ENCODE data around the gene EFNA3.
"Not testable (repeated sequence)": the region's sequence is repeated elsewhere in the genome, so short reads cannot be mapped to it uniquely, and the experiment has no call there.

Gene EFNA3

DNA sequence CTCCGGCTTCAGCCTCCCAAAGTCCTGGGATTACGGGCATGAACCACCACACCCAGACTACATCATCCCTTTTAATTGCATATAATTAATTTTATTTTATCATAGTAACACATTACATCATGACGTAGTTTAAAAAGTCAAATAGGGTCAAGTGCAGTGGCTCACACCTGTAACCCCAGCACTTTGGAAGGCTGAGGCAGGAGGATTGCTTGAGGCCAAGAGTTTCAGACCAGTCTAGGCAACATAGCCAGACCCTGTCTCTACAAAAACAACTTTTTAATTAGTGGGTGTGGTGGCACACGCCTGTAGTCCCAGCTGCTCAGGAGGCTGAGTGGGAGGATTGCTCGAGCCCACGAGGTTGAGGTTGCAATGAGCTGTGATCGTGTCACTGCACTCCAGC, 20.7 kb downstream of the EFNA3 start:
- DNase-seq (no peak), ATAC-seq (no peak)
- no peaks in the 10 kb centered on the region for H3K4me1 Mint-ChIP-seq
- no peaks in the 10 kb centered on the region for H3K36me3 Mint-ChIP-seq (ENCODE audit: low read depth)
- H3K27ac Mint-ChIP-seq, result no peak overlapping the region
- no peak overlapping the region for H3K4me3 Mint-ChIP-seq
- no peaks in the 10 kb centered on the region for H3K9me3 Mint-ChIP-seq
- peaks cover 6% of the 10 kb centered on the region for H3K27me3 Mint-ChIP-seq

DNA sequence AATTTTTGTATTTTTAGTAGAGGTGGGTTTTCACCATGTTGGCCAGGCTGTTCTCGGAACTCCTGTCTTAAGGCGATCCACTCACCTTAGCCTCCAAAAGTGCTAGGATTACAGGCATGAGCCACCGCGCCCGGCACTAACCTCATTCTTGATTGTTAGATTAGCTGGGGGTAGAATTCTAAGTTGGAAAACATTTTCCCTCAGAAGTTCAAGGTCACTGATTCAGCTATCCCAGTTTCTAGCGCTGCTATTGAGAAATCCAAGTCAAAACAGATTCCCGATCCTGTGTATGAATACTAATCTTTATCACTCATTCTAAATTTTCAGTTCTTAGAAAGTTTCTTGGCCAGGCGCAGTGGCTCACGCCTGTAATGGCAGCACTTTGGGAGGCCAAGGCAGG, 24.7 kb downstream of the EFNA3 start:
- no peaks in the 10 kb centered on the region for H3K36me3 Mint-ChIP-seq (ENCODE audit: low read depth)
- H3K4me1 Mint-ChIP-seq, result no peaks in the 10 kb centered on the region
- no peak for DNase-seq
- no peaks in the 10 kb centered on the region for H3K9me3 Mint-ChIP-seq
- no peak overlapping the region for H3K27ac Mint-ChIP-seq
- no peak overlapping the region for H3K4me3 Mint-ChIP-seq
- no peaks in the 10 kb centered on the region for H3K27me3 Mint-ChIP-seq
- ATAC-seq, result no peak

- no peak for DNase-seq
- Mint-ChIP-seq H3K4me1 (no peaks in the 10 kb centered on the region), H3K4me3 (no peak overlapping the region), H3K27ac (no peak overlapping the region), H3K27me3 (no peaks in the 10 kb centered on the region), H3K9me3 (no peaks in the 10 kb centered on the region), H3K36me3 (ENCODE audit: low read depth) (no peaks in the 10 kb centered on the region)
- ATAC-seq, result no peak
Observed at GRCh38 chr1:155104605-155105534, 26.2 kb downstream of the EFNA3 start.

GRCh38 chr1:155105604-155106011, 27.0 kb downstream of the EFNA3 start:
- Mint-ChIP-seq H3K36me3 (ENCODE audit: low read depth) (no peaks in the 10 kb centered on the region), H3K9me3 (no peaks in the 10 kb centered on the region), H3K4me3 (no peak overlapping the region), H3K27ac (no peak overlapping the region), H3K27me3 (no peaks in the 10 kb centered on the region), H3K4me1 (no peaks in the 10 kb centered on the region)
- DNase-seq, result no peak
- no peak for ATAC-seq

DNA sequence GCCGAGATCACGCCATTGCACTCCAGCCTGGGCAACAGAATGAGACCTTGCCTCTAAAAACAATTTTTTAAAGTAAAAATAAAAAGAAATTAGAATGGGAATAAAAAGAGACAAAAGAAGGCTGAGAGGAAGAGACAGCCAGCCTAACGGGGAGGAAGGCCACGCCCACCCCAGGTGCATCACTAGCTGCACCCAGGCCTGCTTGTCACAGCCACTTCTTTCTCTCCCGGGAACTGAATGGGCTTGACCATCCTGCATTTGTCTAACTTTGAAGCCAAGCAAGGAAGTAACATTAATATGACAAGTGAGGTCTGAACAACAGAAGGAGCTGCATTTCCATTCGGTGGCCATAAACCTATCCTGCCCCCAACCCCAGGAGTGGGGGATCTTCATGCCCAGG, 28.2 kb downstream of the EFNA3 start:
- no peak overlapping the region for H3K4me3 Mint-ChIP-seq
- DNase-seq (no peak), ATAC-seq (no peak)
- H3K9me3 Mint-ChIP-seq, result no peaks in the 10 kb centered on the region
- no peaks in the 10 kb centered on the region for H3K36me3 Mint-ChIP-seq (ENCODE audit: low read depth)
- no peaks in the 10 kb centered on the region for H3K4me1 Mint-ChIP-seq
- H3K27ac Mint-ChIP-seq, result no peak overlapping the region
- H3K27me3 Mint-ChIP-seq, result peaks cover 2% of the 10 kb centered on the region

DNA sequence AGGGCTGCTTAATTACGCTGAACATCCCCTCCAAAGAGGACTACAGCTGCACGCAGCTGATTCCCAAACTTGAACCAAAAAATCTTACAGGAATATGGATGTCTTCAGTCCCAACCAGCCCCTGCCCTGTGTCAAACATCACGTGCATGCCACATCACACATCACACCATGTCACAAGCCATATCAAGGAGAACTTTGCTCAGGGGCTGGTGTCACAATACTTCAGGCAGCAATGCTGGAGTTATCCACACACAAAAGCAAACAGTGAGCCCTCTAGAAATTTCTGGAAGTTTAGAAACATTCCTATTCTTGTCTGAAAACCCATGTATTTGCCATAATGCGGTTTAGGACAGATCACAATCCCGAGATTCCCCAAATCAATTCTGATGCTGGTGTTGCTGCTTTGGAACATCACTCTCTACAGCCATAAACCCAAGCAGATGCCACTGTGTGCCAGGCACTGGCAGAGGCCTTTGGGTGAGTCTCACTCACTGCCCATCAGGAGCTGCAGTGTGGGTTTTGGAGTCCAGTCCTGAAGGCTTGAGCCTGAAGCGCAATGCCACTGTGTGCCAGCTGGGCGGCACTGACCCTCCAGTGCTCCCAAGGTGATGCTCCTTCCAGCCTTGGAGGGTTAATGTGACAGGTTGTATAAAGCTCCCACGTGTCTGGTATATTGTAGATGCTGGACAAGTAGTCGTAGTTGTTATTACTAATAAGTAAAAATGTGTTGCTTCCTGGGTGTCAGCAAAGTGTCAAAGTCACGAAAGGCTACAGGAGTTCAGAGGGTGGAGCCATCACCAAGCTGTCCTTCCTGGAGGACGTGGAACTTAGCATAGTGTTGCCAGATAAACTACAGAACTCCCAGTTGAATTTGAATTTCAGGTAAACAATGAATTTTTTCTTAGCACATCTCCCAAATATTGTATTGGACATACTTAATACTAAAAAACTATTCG, 28.9 kb downstream of the EFNA3 start:
- no peak for ATAC-seq
- Mint-ChIP-seq H3K9me3 (no peaks in the 10 kb centered on the region), H3K36me3 (ENCODE audit: low read depth) (no peaks in the 10 kb centered on the region), H3K27me3 (peaks cover 2% of the 10 kb centered on the region), H3K4me3 (no peak overlapping the region), H3K27ac (no peak overlapping the region), H3K4me1 (no peaks in the 10 kb centered on the region)
- DNase-seq, result no peak

GRCh38 chr1:155108296-155108695, 29.7 kb downstream of the EFNA3 start:
- H3K4me1 Mint-ChIP-seq, result no peaks in the 10 kb centered on the region
- ATAC-seq (no peak), DNase-seq (no peak)
- H3K9me3 Mint-ChIP-seq, result no peaks in the 10 kb centered on the region
- peaks cover 2% of the 10 kb centered on the region for H3K27me3 Mint-ChIP-seq
- no peak overlapping the region for H3K27ac Mint-ChIP-seq
- H3K36me3 Mint-ChIP-seq (ENCODE audit: low read depth), result no peaks in the 10 kb centered on the region
- H3K4me3 Mint-ChIP-seq, result no peak overlapping the region

DNA sequence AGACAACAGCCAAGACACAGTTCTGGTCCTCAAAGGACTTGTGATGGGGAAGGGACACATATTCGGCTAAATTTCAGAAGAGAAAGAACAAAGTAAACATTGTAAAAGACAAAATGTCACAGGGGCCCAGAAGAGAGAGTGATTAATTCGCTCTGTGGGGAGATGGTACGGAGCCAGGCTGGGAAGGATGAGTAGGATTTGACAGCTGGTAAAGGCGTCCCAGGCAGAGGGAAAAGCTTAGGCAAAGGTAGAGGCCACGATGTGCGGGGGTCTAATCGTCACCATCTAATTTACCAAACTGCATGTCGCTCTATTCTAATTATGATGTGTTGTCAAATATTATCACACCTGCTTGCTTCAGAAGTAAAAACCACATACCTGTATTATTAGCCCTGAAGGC, 31.7 kb downstream of the EFNA3 start:
- Mint-ChIP-seq H3K27me3 (peaks cover 2% of the 10 kb centered on the region), H3K27ac (no peak overlapping the region), H3K36me3 (ENCODE audit: low read depth) (no peaks in the 10 kb centered on the region), H3K4me3 (no peak overlapping the region), H3K4me1 (no peaks in the 10 kb centered on the region), H3K9me3 (no peaks in the 10 kb centered on the region)
- DNase-seq (no peak), ATAC-seq (no peak)

GRCh38 chr1:155110826-155111225, 32.2 kb downstream of the EFNA3 start:
- ATAC-seq (no peak), DNase-seq (no peak)
- H3K4me1 Mint-ChIP-seq, result no peaks in the 10 kb centered on the region
- H3K36me3 Mint-ChIP-seq (ENCODE audit: low read depth), result no peaks in the 10 kb centered on the region
- H3K9me3 Mint-ChIP-seq, result no peaks in the 10 kb centered on the region
- no peak overlapping the region for H3K4me3 Mint-ChIP-seq
- H3K27ac Mint-ChIP-seq, result no peak overlapping the region
- peaks cover 2% of the 10 kb centered on the region for H3K27me3 Mint-ChIP-seq

DNA sequence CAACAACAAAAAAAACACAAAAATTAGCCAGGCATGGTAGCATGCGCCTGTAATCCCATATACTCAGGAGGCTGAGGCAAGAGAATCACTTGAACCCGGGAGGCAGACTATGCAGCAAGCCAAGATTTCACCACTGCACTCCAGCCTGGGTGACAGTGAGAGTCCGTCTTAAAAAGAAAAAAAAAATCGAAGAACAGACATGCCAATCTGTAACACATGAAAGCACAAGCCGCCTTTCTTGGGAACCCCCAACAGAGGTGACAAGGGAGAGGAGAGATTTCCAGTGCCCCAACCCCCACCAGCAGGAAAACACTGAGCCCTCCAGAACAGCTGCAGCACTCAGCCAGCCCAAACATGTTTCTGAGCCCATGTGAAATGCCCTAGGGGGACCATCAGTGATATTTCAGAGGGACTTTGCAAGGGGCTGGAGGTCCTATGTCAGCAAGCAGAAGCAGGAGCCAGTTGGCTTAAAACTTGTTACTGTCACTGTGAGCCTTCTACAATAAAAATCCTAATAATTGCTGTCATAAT, 34.9 kb downstream of the EFNA3 start:
- Mint-ChIP-seq H3K27ac (no peak overlapping the region), H3K4me3 (no peak overlapping the region), H3K27me3 (peaks cover 2% of the 10 kb centered on the region), H3K9me3 (no peaks in the 10 kb centered on the region), H3K4me1 (no peaks in the 10 kb centered on the region), H3K36me3 (ENCODE audit: low read depth) (no peaks in the 10 kb centered on the region)
- ATAC-seq (no peak), DNase-seq (no peak)

DNA sequence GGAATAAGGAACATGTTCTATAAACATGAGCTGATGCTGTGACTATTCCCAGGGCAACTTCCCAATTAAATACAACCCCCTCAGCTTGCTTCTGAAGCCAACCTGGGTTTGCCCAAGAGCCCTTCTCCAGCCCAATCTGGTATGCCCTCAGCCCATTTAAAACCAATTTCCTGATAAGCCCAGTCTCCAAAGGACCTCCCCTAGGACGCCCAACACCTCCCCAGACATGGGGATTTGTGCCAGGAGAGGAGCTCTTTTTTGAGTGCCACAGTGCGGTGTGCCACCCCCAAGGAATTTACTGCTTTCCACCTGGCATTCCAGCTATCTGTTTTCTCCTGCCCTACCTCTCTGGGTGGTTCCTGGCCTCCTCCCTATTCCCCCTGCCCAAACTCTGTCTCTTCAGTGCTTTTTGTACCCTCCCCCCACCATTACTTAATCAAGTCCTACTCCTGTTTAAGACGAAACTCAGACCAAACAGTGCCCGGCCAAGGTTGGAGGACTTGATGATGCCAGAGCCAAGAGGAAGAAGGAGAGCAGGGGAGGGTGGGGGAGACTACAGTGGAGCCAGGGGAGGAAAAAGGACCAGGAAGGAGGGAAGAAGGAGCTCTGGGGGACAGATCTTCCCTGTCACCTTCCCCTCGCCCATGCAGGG, 37.6 kb downstream of the EFNA3 start:
- Mint-ChIP-seq H3K4me1 (no peaks in the 10 kb centered on the region), H3K4me3 (no peak overlapping the region), H3K9me3 (no peaks in the 10 kb centered on the region), H3K27ac (no peak overlapping the region), H3K36me3 (ENCODE audit: low read depth) (no peaks in the 10 kb centered on the region), H3K27me3 (no peaks in the 10 kb centered on the region)
- no peak for DNase-seq
- ATAC-seq, result no peak

DNA sequence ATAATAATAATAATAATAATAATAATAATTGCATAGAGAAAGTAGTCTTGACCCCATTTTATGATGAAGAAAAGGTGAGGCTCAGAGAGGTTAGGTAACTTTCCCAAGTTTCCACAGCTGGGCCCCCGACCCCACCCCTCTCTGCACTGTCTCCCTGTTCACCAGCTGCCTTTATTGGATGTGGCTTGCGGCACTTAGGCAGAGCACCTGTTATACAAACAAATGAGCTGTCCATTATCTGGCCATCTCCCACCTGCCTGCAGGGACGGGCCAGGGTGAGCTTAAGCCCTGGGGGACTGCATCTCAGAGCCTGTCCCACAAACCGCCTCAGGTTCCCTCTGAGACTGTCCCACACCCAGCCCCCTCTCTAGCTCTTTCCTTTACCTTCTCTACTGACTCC, 39.0 kb downstream of the EFNA3 start:
- Mint-ChIP-seq H3K9me3 (no peaks in the 10 kb centered on the region), H3K36me3 (ENCODE audit: low read depth) (no peaks in the 10 kb centered on the region), H3K27me3 (no peaks in the 10 kb centered on the region), H3K4me3 (no peak overlapping the region), H3K27ac (no peak overlapping the region), H3K4me1 (no peaks in the 10 kb centered on the region)
- ATAC-seq (no peak), DNase-seq (no peak)

DNA sequence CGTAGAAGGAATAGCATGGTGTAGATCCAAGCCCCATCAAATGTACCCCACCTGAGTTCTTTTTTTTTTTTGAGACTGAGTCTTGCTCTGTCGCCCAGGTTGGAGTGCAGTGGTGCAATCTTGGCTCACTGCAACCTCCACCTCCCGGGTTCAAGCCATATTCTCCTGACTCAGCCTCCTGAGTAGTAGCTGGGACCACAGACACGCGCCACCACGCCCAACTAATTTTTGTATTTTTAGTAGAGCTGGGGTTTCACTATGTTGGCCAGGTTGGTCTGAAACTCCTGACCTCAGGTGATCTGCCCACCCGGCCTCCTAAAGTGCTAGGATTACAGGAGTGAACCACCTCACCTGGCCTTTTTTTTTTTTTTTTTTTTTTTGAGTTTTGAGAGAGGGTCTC, 39.5 kb downstream of the EFNA3 start:
- H3K27me3 Mint-ChIP-seq; ATAC-seq; DNase-seq; H3K9me3 Mint-ChIP-seq; H3K36me3 Mint-ChIP-seq (ENCODE audit: low read depth); H3K27ac Mint-ChIP-seq; H3K4me3 Mint-ChIP-seq; H3K4me1 Mint-ChIP-seq: not testable (repeated sequence)

DNA sequence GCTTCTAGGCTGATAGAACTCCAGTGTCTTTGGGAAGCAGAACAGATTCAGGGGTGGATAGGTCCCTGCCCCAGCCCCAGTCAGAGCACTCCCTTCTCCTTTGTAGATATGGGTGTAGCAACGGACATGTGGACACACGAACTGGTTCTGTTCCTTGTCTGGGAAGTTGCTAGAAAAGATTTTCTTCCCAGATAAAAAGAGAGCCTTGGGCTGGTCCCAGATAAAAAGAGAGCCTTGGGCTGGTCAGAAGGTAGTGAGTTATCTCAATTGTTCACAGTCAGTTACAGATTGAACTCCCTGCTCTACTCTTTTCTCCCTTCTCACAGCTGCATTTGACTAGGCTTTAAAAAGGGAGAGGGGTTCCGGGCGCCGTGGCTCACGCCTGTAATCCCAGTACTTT, 41.6 kb downstream of the EFNA3 start:
- Mint-ChIP-seq H3K27ac (no peak overlapping the region), H3K4me1 (no peaks in the 10 kb centered on the region), H3K9me3 (no peaks in the 10 kb centered on the region), H3K27me3 (no peaks in the 10 kb centered on the region), H3K4me3 (no peak overlapping the region), H3K36me3 (ENCODE audit: low read depth) (no peaks in the 10 kb centered on the region)
- ATAC-seq (no peak), DNase-seq (no peak)

Data from activated naive CD8-positive, alpha-beta T cell treated with anti-CD3 and anti-CD28 coated beads, Interleukin-2, amount 50 U/mL, for 24 hours (primary cell).